IMR-90 (cell line): ENCODE data around the gene BEGAIN. TPM values are rescaled to one million over a fixed set of nuclear protein-coding genes. Genes with fewer than 3 reads are reported as not detected.

Experiments
- ATAC-seq: fragments of 200-7000 bp; cut with Tn5 transposase; 2 replicates; pipeline ENCODE4 v1.9.1; 2020; ENCODE audit warnings: low read depth, mild to moderate bottlenecking, moderate library complexity
- BruUV-seq: library from RNA; stranded (reverse); fragments of 400-500 nt; replicated peaks from 2 replicates; lab custom pipeline; 2021; lab: Mats Ljungman, UMichigan
- CTCF ChIA-PET: fragments of 300-600 bp; formaldehyde crosslinking; extraction: SDS; loops from one replicate; lab custom pipeline; 2021; ENCODE audit warnings: antibody characterized with exemption; lab: Yijun Ruan, JAX
- POLR2A ChIA-PET: fragments of 300-600 bp; sonication (Branson Sonifier 250); formaldehyde crosslinking; loops from one replicate; lab custom pipeline; 2022; ENCODE audit warnings: antibody characterized with exemption; ENCODE audit not compliant: unreplicated experiment; lab: Charles Lee
- DNase-seq: peaks from one replicate; pipeline ENCODE4 v3.0.0; 2013
- H2AFZ ChIP-seq: replicated peaks from 2 replicates; pipeline ENCODE3; 2013; ENCODE audit warnings: low read length, mild to moderate bottlenecking; ENCODE audit not compliant: poor library complexity
- H2AK5ac ChIP-seq: 2 replicates; pipeline ENCODE4 v1.6.1; 2013; ENCODE audit warnings: low read depth, low read length, inconsistent platforms
- H2AK9ac ChIP-seq: replicated peaks from 2 replicates; pipeline ENCODE3; 2013; ENCODE audit warnings: mild to moderate bottlenecking, low read depth, low read length, moderate library complexity; ENCODE audit not compliant: poor library complexity
- H2BK120ac ChIP-seq: 2 replicates; pipeline ENCODE4 v1.6.1; 2013; ENCODE audit warnings: low read depth, low read length, inconsistent platforms
- H2BK15ac ChIP-seq: 3 replicates; pipeline ENCODE4 v1.6.1; 2013; ENCODE audit warnings: low read depth, low read length, inconsistent platforms
- H2BK20ac ChIP-seq: 2 replicates; pipeline ENCODE4 v1.6.1; 2013; ENCODE audit warnings: low read depth, mild to moderate bottlenecking, inconsistent platforms, low read length, moderate library complexity
- H2BK5ac ChIP-seq: 2 replicates; pipeline ENCODE4 v1.6.1; 2013; ENCODE audit warnings: mild to moderate bottlenecking, low read depth, low read length, inconsistent platforms; ENCODE audit not compliant: poor library complexity, severe bottlenecking
- H3K14ac ChIP-seq: replicated peaks from 2 replicates; pipeline ENCODE4 v1.6.1; 2013; ENCODE audit warnings: low read depth, low read length, inconsistent platforms
- H3K18ac ChIP-seq: 2 replicates; pipeline ENCODE4 v1.6.1; 2013; ENCODE audit warnings: low read depth, low read length, control low read depth
- H3K23ac ChIP-seq: 2 replicates; pipeline ENCODE4 v1.6.1; 2013; ENCODE audit warnings: low read depth, low read length, inconsistent platforms
- H3K27ac ChIP-seq: 2 replicates; pipeline ENCODE4 v1.5.1; 2013; ENCODE audit warnings: mild to moderate bottlenecking, control low read depth, low read length; ENCODE audit not compliant: insufficient read depth
- H3K27me3 ChIP-seq: 2 replicates; pipeline ENCODE4 v1.6.1; 2013; ENCODE audit warnings: low read length; ENCODE audit not compliant: control insufficient read depth, insufficient read depth
- H3K36me3 ChIP-seq: 2 replicates; pipeline ENCODE4 v1.6.1; 2013; ENCODE audit warnings: low read length, mixed read lengths; ENCODE audit not compliant: control insufficient read depth, insufficient read depth
- H3K4ac ChIP-seq: 2 replicates; pipeline ENCODE4 v1.6.1; 2013; ENCODE audit warnings: low read depth, low read length, inconsistent platforms
- H3K4me1 ChIP-seq: 2 replicates; pipeline ENCODE4 v1.6.1; 2013; ENCODE audit warnings: low read length, mixed read lengths; ENCODE audit not compliant: control insufficient read depth, insufficient read depth
- H3K4me2 ChIP-seq: 2 replicates; pipeline ENCODE4 v1.6.1; 2013; ENCODE audit warnings: low read depth, mild to moderate bottlenecking, control low read depth, low read length, moderate library complexity
- H3K4me3 ChIP-seq: 2 replicates; pipeline ENCODE4 v1.5.1; 2013; ENCODE audit warnings: low read depth, mild to moderate bottlenecking, control low read depth, low read length, moderate library complexity; ENCODE audit not compliant: insufficient read depth
- H3K56ac ChIP-seq: 2 replicates; pipeline ENCODE4 v1.6.1; 2013; ENCODE audit warnings: low read length, inconsistent platforms; ENCODE audit not compliant: insufficient read depth; ENCODE audit errors: extremely low read depth
- H3K79me1 ChIP-seq, 2 experiments: 2 replicates each; pipeline ENCODE4 v1.6.1; 2013; ENCODE audit warnings: low read length in 2 of 2, inconsistent platforms in 1 of 2, low read depth in 1 of 2
- H3K9ac ChIP-seq: 2 replicates; pipeline ENCODE4 v1.6.1; 2013; ENCODE audit warnings: low read depth, low read length, control low read depth
- H3K9me1 ChIP-seq: 2 replicates; pipeline ENCODE4 v1.6.1; 2013; ENCODE audit warnings: low read length, inconsistent platforms; ENCODE audit not compliant: insufficient read depth
- H3K9me3 ChIP-seq: 2 replicates; pipeline ENCODE4 v1.6.1; 2013; ENCODE audit warnings: low read length; ENCODE audit not compliant: control insufficient read depth, insufficient read depth
- H4K20me1 ChIP-seq: 2 replicates; pipeline ENCODE4 v1.6.1; 2013; ENCODE audit warnings: low read length, inconsistent platforms; ENCODE audit not compliant: insufficient read depth
- H4K5ac ChIP-seq: 2 replicates; pipeline ENCODE4 v1.6.1; 2013; ENCODE audit warnings: mild to moderate bottlenecking, low read depth, low read length, control low read depth
- H4K8ac ChIP-seq, 2 experiments: 2 replicates each; pipeline ENCODE4 v1.6.1; 2013; ENCODE audit warnings: low read depth in 2 of 2, low read length in 2 of 2, control low read depth in 1 of 2, inconsistent platforms in 1 of 2
- H4K91ac ChIP-seq: 2 replicates; pipeline ENCODE4 v1.6.1; 2013; ENCODE audit warnings: low read depth, low read length, inconsistent platforms; ENCODE audit not compliant: insufficient read depth
- BHLHE40 ChIP-seq: fragments of 150-350 bp; IDR thresholded peaks from 2 replicates; pipeline ENCODE4 v1.6.1; 2016; ENCODE audit warnings: mild to moderate bottlenecking, low read depth, low read length
- MAFK ChIP-seq: IDR thresholded peaks from 2 replicates; pipeline ENCODE4 v1.6.1; 2012; ENCODE audit warnings: low read depth, low read length, improper control_type of control experiment
- MAZ ChIP-seq: IDR thresholded peaks from 2 replicates; pipeline ENCODE4 v1.6.1; 2012; ENCODE audit warnings: low read depth, mild to moderate bottlenecking, low read length, improper control_type of control experiment, moderate library complexity, borderline replicate concordance
- NFE2L2 ChIP-seq: fragments of 150-350 bp; IDR thresholded peaks from 2 replicates; pipeline ENCODE4 v1.6.1; 2016; ENCODE audit warnings: low read depth, mild to moderate bottlenecking, low read length
- POLR2A ChIP-seq: IDR thresholded peaks from 2 replicates; pipeline ENCODE4 v1.6.1; 2012; ENCODE audit warnings: mild to moderate bottlenecking, low read depth, low read length
- RAD21 ChIP-seq: IDR thresholded peaks from 2 replicates; pipeline ENCODE4 v1.6.1; 2012; ENCODE audit warnings: low read length, improper control_type of control experiment
- RCOR1 ChIP-seq: IDR thresholded peaks from 2 replicates; pipeline ENCODE4 v1.6.1; 2012; ENCODE audit warnings: mild to moderate bottlenecking, low read length, improper control_type of control experiment; ENCODE audit not compliant: insufficient replicate concordance
- RFX5 ChIP-seq: IDR thresholded peaks from 2 replicates; pipeline ENCODE4 v1.8.0; 2012; ENCODE audit warnings: low read depth, mild to moderate bottlenecking, low read length, moderate library complexity
- WGBS, 2 experiments: methylation state at CpG; one replicate each; pipeline versions ENCODE4 v1.1.5 to v1.1.7; 2013; ENCODE audit warnings: missing lambda C conversion rate in 2 of 2; ENCODE audit not compliant: insufficient read length in 1 of 2; ENCODE audit errors: extremely low coverage in 2 of 2; 5-methylcytosine and 5-hydroxymethylcytosine counted together
- dilution Hi-C: fragments of 300-500 bp; cut with HindIII; formaldehyde crosslinking; loops from one replicate; pipeline ENCODE4 v1.14.3; 2018; ENCODE audit warnings: low sequenced_read_pairs; ENCODE audit not compliant: unreplicated experiment
- in situ Hi-C: fragments of 300-500 bp; cut with MboI; formaldehyde crosslinking; loops from 3 replicates; pipeline ENCODE4 v1.14.3; 2019; ENCODE audit warnings: low sequenced_read_pairs, inconsistent platforms, mixed read lengths
- intact Hi-C: fragments of 100-400 bp; cut with micrococcal nuclease; formaldehyde crosslinking; loops from 2 replicates; pipeline ENCODE4 v1.10.0; 2022
- polyA plus RNA-seq, 3 experiments: library from polyadenylated mRNA; depleted of rRNA; stranded (reverse); fragments of >200 nt; gene quantifications; 2 replicates each; pipeline ENCODE4 v1.2.3, GENCODE V29; 2012; ENCODE audit warnings: low replicate concordance in 1 of 3
- total RNA-seq: library from RNA; depleted of rRNA; stranded (reverse); fragments of >200 nt; gene quantifications from 2 replicates; pipeline ENCODE4 v1.2.3, GENCODE V29; 2012
- TF ChIP-seq, protein P1 (sequence below): fragments of 150-350 bp; IDR thresholded peaks from 2 replicates; pipeline ENCODE4 v1.6.1; 2016; ENCODE audit warnings: low read depth, mild to moderate bottlenecking, low read length, moderate library complexity, borderline replicate concordance
- TF ChIP-seq, protein P2 (sequence below): conservative IDR thresholded peaks from 2 replicates; pipeline ENCODE4 v1.5.1; 2012; ENCODE audit warnings: mild to moderate bottlenecking, low read depth, low read length, improper control_type of control experiment
- TF ChIP-seq, protein P3 (sequence below): fragments of 150-350 bp; IDR thresholded peaks from 2 replicates; pipeline ENCODE4 v1.6.1; 2017; ENCODE audit warnings: mild to moderate bottlenecking, antibody characterized with exemption, low read length, low read depth

The BEGAIN gene
- total and polyA plus RNA-seq, 2 of the 4 experiments (the other 2 are of a cell fraction): 0.18 to 0.99 TPM

DNA sequence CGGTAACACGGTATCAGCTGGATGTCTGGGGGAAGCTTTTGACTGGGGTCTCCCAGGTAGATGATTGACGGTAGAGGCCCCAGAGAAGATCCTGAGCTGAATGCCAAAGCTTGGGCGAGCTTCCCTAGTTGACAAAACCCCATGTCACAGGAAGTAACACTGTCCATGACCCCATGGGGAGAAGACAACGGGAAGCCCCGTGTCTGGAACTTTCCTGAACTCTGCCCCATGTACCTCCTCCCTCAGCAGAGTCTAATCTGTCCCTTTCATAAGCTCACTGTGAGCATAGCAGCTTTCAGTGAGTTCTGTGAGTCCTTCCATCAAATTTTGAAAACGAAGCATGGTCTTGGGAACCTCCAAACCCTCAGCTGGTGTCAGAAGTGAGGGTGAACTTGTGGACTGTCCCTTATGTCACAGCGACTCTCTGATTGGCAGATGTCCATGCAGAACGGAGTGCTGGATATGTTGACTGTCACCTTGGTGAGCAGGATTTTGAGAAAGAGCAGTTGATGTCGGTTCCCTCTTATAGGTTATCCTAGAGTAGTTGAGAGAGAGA lies 29.7 kb upstream of the BEGAIN start:
- TF ChIP-seq, protein P1, sequence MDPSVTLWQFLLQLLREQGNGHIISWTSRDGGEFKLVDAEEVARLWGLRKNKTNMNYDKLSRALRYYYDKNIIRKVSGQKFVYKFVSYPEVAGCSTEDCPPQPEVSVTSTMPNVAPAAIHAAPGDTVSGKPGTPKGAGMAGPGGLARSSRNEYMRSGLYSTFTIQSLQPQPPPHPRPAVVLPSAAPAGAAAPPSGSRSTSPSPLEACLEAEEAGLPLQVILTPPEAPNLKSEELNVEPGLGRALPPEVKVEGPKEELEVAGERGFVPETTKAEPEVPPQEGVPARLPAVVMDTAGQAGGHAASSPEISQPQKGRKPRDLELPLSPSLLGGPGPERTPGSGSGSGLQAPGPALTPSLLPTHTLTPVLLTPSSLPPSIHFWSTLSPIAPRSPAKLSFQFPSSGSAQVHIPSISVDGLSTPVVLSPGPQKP: no peak
- TF ChIP-seq, protein P2, sequence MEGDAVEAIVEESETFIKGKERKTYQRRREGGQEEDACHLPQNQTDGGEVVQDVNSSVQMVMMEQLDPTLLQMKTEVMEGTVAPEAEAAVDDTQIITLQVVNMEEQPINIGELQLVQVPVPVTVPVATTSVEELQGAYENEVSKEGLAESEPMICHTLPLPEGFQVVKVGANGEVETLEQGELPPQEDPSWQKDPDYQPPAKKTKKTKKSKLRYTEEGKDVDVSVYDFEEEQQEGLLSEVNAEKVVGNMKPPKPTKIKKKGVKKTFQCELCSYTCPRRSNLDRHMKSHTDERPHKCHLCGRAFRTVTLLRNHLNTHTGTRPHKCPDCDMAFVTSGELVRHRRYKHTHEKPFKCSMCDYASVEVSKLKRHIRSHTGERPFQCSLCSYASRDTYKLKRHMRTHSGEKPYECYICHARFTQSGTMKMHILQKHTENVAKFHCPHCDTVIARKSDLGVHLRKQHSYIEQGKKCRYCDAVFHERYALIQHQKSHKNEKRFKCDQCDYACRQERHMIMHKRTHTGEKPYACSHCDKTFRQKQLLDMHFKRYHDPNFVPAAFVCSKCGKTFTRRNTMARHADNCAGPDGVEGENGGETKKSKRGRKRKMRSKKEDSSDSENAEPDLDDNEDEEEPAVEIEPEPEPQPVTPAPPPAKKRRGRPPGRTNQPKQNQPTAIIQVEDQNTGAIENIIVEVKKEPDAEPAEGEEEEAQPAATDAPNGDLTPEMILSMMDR: no peak
- TF ChIP-seq MAFK (no peak), RFX5 (no peak), POLR2A (no peak), BHLHE40 (no peak), RAD21 (no peak), NFE2L2 (no peak), RCOR1 (no peak), MAZ (no peak)
- TF ChIP-seq, protein P3, sequence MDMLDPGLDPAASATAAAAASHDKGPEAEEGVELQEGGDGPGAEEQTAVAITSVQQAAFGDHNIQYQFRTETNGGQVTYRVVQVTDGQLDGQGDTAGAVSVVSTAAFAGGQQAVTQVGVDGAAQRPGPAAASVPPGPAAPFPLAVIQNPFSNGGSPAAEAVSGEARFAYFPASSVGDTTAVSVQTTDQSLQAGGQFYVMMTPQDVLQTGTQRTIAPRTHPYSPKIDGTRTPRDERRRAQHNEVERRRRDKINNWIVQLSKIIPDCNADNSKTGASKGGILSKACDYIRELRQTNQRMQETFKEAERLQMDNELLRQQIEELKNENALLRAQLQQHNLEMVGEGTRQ: no peak
- H3K18ac ChIP-seq: no peak overlapping the region
- H4K20me1 ChIP-seq: no peaks in the 10 kb centered on the region
- dilution Hi-C loops: no loop called here
- no TSS peak for BruUV-seq
- H3K4ac ChIP-seq: no peak overlapping the region
- no peak overlapping the region for H4K8ac ChIP-seq
- H2BK120ac ChIP-seq: no peak overlapping the region
- intact Hi-C loops: no loop called here
- no peak overlapping the region for H2AK9ac ChIP-seq
- H3K9me3 ChIP-seq: no peaks in the 10 kb centered on the region
- peaks cover 56% of the 10 kb centered on the region for H3K27me3 ChIP-seq
- ChIA-PET CTCF (interaction anchor here (1.5 kb wide), 1 partner anchor 19 kb away, joined by 5 read pairs; no protein-coding TSS in a partner anchor), POLR2A (no interaction called here)
- H2BK15ac ChIP-seq: no peak overlapping the region
- H3K56ac ChIP-seq: no peak overlapping the region
- no peak overlapping the region for H2AK5ac ChIP-seq
- DNase-seq: no peak
- H3K23ac ChIP-seq: no peak overlapping the region
- no peak overlapping the region for H4K5ac ChIP-seq
- no peaks in the 10 kb centered on the region for H3K4me1 ChIP-seq
- H4K91ac ChIP-seq: no peak overlapping the region
- no peak overlapping the region for H3K4me3 ChIP-seq
- no peak overlapping the region for H3K9ac ChIP-seq
- no peak overlapping the region for H3K14ac ChIP-seq
- no peak overlapping the region for H3K27ac ChIP-seq
- no peaks in the 10 kb centered on the region for H3K79me1 ChIP-seq
- ATAC-seq: no peak
- no peaks in the 10 kb centered on the region for H3K9me1 ChIP-seq
- H3K4me2 ChIP-seq: no peak overlapping the region
- H2BK20ac ChIP-seq: no peak overlapping the region
- H3K36me3 ChIP-seq: no peaks in the 10 kb centered on the region
- H2BK5ac ChIP-seq: no peak overlapping the region
- 57% methylated on average over 3 of the region's 10 CpGs; no CpG with 5 or more reads in 1 of the 2 experiments for WGBS, 2 experiments
- in situ Hi-C loops: no loop called here
- H2AFZ ChIP-seq: no peak overlapping the region
